Measurements from ENCODE around the gene FOLR2.

FOLR2 gene

DNA sequence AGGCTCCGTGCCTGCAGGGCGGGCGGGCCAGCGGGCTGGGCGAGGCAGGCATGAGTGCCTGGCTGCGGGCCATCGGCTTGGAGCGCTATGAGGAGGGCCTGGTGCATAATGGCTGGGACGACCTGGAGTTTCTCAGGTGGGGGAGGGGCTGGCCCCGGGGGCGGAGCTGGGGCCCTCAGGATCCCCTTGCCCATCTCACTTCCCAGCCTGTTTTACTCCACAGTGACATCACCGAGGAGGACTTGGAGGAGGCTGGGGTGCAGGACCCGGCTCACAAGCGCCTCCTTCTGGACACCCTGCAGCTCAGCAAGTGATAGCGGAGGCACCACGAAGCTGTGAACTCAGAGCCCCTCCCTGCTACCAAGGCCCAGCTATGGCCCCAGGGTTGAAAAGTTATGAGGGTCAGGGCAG, 21.5 kb downstream of the FOLR2 start:
- H3K9me3 ChIP-seq (ENCODE audit: severe bottlenecking) = no peaks in the 10 kb centered on the region
- DNase-seq = peak; percentile 77
- H3K36me3 ChIP-seq = peaks cover 60% of the 10 kb centered on the region
- H3K4me3 ChIP-seq (ENCODE audit: low read depth, low read length) = no peak overlapping the region
- TF ChIP-seq, protein P1, sequence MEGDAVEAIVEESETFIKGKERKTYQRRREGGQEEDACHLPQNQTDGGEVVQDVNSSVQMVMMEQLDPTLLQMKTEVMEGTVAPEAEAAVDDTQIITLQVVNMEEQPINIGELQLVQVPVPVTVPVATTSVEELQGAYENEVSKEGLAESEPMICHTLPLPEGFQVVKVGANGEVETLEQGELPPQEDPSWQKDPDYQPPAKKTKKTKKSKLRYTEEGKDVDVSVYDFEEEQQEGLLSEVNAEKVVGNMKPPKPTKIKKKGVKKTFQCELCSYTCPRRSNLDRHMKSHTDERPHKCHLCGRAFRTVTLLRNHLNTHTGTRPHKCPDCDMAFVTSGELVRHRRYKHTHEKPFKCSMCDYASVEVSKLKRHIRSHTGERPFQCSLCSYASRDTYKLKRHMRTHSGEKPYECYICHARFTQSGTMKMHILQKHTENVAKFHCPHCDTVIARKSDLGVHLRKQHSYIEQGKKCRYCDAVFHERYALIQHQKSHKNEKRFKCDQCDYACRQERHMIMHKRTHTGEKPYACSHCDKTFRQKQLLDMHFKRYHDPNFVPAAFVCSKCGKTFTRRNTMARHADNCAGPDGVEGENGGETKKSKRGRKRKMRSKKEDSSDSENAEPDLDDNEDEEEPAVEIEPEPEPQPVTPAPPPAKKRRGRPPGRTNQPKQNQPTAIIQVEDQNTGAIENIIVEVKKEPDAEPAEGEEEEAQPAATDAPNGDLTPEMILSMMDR (IDR thresholded peaks at IDR 0.05; ENCODE audit: low read depth, low read length) = peak; percentile 90
- no peaks in the 10 kb centered on the region for H3K27me3 ChIP-seq (ENCODE audit: insufficient read depth, low read depth, severe bottlenecking)
- H3K27ac ChIP-seq = no peak overlapping the region; the same call in 1 of the 2 replicates

DNA sequence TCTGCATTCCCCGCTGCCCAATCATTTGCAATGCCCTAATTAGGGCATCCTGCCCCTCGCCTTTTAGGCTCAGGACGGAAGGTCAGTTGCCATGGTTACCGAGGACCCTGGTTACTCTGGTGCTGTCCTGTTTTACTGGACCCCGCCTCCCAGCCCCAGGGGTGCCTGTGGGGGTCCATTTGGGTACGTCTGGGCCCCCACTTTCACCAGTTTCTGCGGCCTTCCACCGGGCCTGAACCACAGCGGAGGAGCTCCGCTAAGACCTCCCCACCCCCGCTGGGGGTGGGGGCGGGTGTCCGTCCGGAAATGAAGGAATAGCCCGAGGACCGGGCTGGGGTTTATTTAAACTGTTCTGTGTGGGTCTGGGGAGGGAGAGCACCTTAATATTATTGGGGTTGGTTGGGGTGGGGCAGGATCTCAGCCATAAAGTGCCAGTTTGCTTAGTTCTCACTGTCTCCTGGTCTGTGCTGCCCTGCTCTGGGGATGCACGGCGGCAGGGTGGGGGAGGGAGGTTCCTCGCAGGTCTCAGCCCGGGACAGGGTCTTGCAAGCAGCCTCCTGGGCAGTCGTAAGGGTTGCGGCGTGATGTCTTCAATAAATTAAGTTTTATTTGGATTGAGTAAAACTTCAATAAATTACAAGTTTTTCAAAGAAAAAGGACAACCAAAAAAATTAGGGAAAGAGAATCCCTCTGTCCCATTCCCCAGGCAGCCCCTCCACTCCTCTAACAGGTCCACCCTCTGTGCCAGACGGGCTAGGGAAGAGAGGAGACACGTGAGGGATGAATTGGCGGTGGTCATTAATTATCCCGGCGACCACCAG, 22.1 kb downstream of the FOLR2 start:
- no peak for DNase-seq
- TF ChIP-seq, protein P1 (IDR thresholded peaks at IDR 0.05; ENCODE audit: low read depth, low read length) = no peak
- peaks cover 53% of the 10 kb centered on the region for H3K36me3 ChIP-seq
- H3K27ac ChIP-seq = no peak overlapping the region
- H3K9me3 ChIP-seq (ENCODE audit: severe bottlenecking) = peaks cover 2% of the 10 kb centered on the region
- H3K4me3 ChIP-seq (ENCODE audit: low read depth, low read length) = no peak overlapping the region
- no peaks in the 10 kb centered on the region for H3K27me3 ChIP-seq (ENCODE audit: insufficient read depth, low read depth, severe bottlenecking)

DNA sequence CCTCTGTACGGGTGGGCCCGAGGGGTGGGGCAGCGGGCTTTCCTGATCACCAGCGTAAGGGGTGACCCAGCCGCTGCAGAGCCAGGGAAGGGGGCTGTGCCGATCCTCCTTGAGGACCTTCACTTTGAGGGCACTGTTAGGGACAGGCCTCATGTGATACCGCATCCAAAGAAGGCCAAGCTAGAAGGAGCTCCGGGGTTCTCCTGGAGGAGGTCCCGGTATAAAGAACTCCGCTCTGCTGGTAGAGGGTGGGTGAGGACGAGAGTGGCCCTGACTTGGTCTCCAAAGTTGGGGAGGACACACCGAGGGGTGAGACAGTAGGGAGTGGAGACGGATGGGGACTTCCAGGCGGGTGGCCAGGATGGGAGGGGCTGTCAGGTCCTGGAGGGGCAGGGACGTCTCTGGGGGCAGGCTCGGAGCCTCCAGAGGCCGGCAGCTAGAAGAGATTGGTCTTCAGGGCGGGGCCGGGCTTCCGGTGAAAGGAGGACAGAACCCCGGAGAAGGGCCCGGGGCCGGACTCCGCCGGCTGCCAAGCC, 22.8 kb downstream of the FOLR2 start:
- Histone ChIP-seq H3K4me3 (ENCODE audit: low read depth, low read length) (no peak overlapping the region), H3K27ac (no peak overlapping the region)
- DNase-seq = no peak

DNA sequence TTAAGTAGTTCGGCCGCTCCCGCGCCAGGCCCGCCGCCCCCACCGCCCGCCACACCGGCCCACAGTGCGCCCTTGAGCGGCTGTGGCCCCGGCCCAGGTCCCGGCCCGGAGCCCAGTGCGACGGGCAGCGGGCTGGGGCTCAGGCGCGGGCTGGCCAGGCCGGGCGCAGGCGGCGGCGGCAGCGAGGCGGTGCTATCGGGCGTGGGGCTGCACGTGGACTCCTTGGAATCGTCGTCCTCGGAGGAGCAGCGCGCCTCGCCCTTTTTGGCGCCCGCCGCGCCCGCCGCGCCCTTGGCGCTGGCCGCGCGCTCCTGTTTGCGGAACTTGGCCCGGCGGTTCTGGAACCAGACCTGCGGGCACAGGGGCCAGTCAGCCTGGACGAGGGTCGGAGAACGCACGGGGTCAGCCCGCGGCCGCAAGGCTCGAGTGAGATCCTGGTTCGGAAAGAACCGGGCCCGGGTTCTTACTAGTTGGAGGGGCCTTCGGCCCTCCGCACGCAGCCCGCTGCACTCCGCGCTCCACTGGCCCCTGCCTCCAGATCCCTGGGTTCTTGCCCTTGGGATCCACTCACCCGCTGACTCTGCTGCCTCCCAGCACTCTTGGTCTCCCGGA, 23.4 kb downstream of the FOLR2 start:
- peaks cover 41% of the 10 kb centered on the region for H3K36me3 ChIP-seq
- TF ChIP-seq, protein P1 (IDR thresholded peaks at IDR 0.05; ENCODE audit: low read depth, low read length) = no peak
- peaks cover 2% of the 10 kb centered on the region for H3K9me3 ChIP-seq (ENCODE audit: severe bottlenecking)
- DNase-seq = no peak
- no peak overlapping the region for H3K27ac ChIP-seq
- H3K27me3 ChIP-seq (ENCODE audit: insufficient read depth, low read depth, severe bottlenecking) = no peaks in the 10 kb centered on the region
- H3K4me3 ChIP-seq (ENCODE audit: low read depth, low read length) = no peak overlapping the region

More for the DNA sequence above, 22.8 kb downstream of the FOLR2 start:
- Histone ChIP-seq H3K27me3 (ENCODE audit: insufficient read depth, low read depth, severe bottlenecking) (no peaks in the 10 kb centered on the region), H3K36me3 (peaks cover 46% of the 10 kb centered on the region), H3K9me3 (ENCODE audit: severe bottlenecking) (peaks cover 2% of the 10 kb centered on the region)
- TF ChIP-seq, protein P1 (IDR thresholded peaks at IDR 0.05; ENCODE audit: low read depth, low read length) = no peak

DNA sequence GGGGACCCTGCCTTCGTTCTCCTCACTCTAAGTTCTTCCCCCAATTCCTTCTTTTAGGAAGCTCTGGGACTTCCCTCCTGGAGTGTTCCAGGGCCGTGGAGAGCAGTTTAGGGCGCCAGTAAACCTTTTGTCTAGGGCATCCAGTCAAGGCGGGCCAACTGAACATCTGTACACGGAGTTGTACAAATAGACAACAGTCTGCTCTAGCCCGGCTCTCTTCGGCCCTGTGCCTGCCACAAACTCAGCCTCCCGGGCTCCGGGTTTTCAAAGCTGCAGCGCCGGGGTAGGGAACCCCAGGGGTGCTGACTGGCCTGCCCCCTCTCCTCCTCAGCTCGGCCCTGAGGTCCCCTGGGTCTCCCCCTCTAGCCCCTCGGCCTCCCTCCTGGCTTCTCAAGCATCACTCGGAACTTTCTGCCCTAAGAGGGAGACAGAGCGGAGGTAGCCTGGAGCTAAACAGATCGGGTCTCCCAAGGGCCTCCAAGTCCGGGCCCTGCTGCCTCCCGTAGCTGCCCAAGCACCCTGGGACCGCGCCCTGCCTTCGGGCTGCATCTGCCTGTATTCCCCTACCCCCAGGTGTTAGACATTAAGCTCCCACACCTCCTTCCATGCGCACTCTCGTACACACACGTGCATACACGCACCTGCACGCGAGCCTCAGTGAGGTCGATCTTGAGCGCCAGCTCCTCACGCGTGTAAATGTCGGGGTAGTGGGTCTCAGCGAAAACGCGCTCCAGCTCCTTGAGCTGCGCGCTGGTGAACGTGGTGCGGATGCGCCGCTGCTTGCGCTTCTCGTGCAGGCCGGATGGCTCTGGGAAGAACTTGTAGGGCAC, 24.1 kb downstream of the FOLR2 start:
- H3K27ac ChIP-seq = no peak overlapping the region
- peaks cover 2% of the 10 kb centered on the region for H3K9me3 ChIP-seq (ENCODE audit: severe bottlenecking)
- no peak overlapping the region for H3K4me3 ChIP-seq (ENCODE audit: low read depth, low read length)
- TF ChIP-seq, protein P1 (IDR thresholded peaks at IDR 0.05; ENCODE audit: low read depth, low read length) = no peak
- H3K27me3 ChIP-seq (ENCODE audit: insufficient read depth, low read depth, severe bottlenecking) = no peaks in the 10 kb centered on the region
- DNase-seq = no peak
- peaks cover 34% of the 10 kb centered on the region for H3K36me3 ChIP-seq
